OCI-LY3 (cell line): ENCODE measurements around the gene TMEM150C.

ENCODE experiments used
- H2AFZ ChIP-seq: fragments of 200-600, 300-600 bp; shearing (Covaris generic); 2 replicates; pipeline ENCODE4 v1.6.0; 2014; ENCODE audit warnings: antibody characterized with exemption, low read depth, low read length
- H3K27ac ChIP-seq: fragments of 200-600, 300-600 bp; sonication (generic); 2 replicates; pipeline ENCODE4 v1.5.1; 2014; ENCODE audit warnings: mild to moderate bottlenecking, low read length, moderate library complexity, mixed read lengths
- H3K27me3 ChIP-seq: fragments of 200-600, 300-600 bp; sonication (generic); 2 replicates; pipeline ENCODE4 v1.6.1; 2014; ENCODE audit warnings: low read depth, low read length, mixed read lengths
- H3K36me3 ChIP-seq: fragments of 200-600, 300-600 bp; sonication (generic); replicated peaks from 2 replicates; pipeline ENCODE3; 2014; ENCODE audit warnings: low read depth, low read length, mixed read lengths
- H3K4me1 ChIP-seq: fragments of 300-600, 200-600 bp; sonication (generic); 2 replicates; pipeline ENCODE4 v1.6.1; 2014; ENCODE audit warnings: low read length, mixed read lengths
- H3K4me2 ChIP-seq: fragments of 200-600, 300-600 bp; sonication (generic); 2 replicates; pipeline ENCODE4 v1.6.1; 2014; ENCODE audit warnings: low read length, mixed read lengths
- H3K4me3 ChIP-seq: fragments of 300-600, 200-600 bp; sonication (generic); 2 replicates; pipeline ENCODE4 v1.5.1; 2014; ENCODE audit warnings: antibody characterized with exemption, mild to moderate bottlenecking, low read length, moderate library complexity
- H3K79me2 ChIP-seq: fragments of 300-600, 200-600 bp; shearing (Covaris generic); 2 replicates; pipeline ENCODE4 v1.6.1; 2014; ENCODE audit warnings: mild to moderate bottlenecking, low read length, mixed read lengths
- H3K9ac ChIP-seq: fragments of 300-600, 200-600 bp; shearing (Covaris generic); 2 replicates; pipeline ENCODE4 v1.6.0; 2014; ENCODE audit warnings: mild to moderate bottlenecking, low read length, moderate library complexity
- H3K9me3 ChIP-seq: fragments of 200-600, 300-600 bp; shearing (Covaris generic); 2 replicates; pipeline ENCODE4 v1.6.1; 2014; ENCODE audit warnings: low read length, mixed read lengths; ENCODE audit not compliant: insufficient read depth
- H4K20me1 ChIP-seq: fragments of 200-600, 300-600 bp; sonication (generic); 2 replicates; pipeline ENCODE4 v1.6.1; 2016; ENCODE audit warnings: low read length, mixed read lengths; ENCODE audit not compliant: insufficient read depth
- CTCF ChIP-seq: fragments of 200-600, 300-600 bp; sonication (generic); IDR thresholded peaks from 2 replicates; pipeline ENCODE4 v1.5.1; 2014; ENCODE audit warnings: antibody characterized with exemption, low read length, low read depth
- EZH2phosphoT487 ChIP-seq: fragments of 200-600 bp; shearing (Covaris generic); IDR thresholded peaks from 2 replicates; pipeline ENCODE4 v1.6.1; 2018; ENCODE audit warnings: antibody characterized with exemption, mixed run types, low read depth

Gene TMEM150C

GRCh38 chr4:82561786-82562563 is at the start of gene TMEM150C:
Gene TMEM150C (minus strand): TSS chr4:82561988. CDS start chr4:82504657, 57,331 bp downstream.
- Histone ChIP-seq H3K27me3 (no peaks in the 10 kb centered on the region), H3K79me2 (no peaks in the 10 kb centered on the region), H4K20me1 (no peaks in the 10 kb centered on the region), H3K27ac (no peak within 1 kb of the TSS), H3K9ac (no peak within 1 kb of the TSS), H3K9me3 (no peaks in the 10 kb centered on the region), H2AFZ (no peak within 1 kb of the TSS), H3K4me2 (no peak within 1 kb of the TSS), H3K36me3 (no peaks in the 10 kb centered on the region), H3K4me1 (no peaks in the 10 kb centered on the region), H3K4me3 (no peak within 1 kb of the TSS)
- TF ChIP-seq CTCF (no peak), EZH2phosphoT487 (no peak)

GRCh38 chr4:82611527-82611926 is 49.7 kb upstream of the TMEM150C start:
- Histone ChIP-seq H3K9ac (no peak overlapping the region), H3K79me2 (no peaks in the 10 kb centered on the region), H3K36me3 (no peaks in the 10 kb centered on the region), H3K9me3 (no peaks in the 10 kb centered on the region), H2AFZ (no peak overlapping the region), H4K20me1 (no peaks in the 10 kb centered on the region), H3K27me3 (peaks cover 9% of the 10 kb centered on the region; the same call in 1 of the 2 replicates), H3K4me1 (no peaks in the 10 kb centered on the region), H3K4me3 (no peak overlapping the region), H3K27ac (no peak overlapping the region), H3K4me2 (no peak overlapping the region)
- TF ChIP-seq CTCF, result no peak
- no peak for TF ChIP-seq EZH2phosphoT487

GRCh38 chr4:82610041-82610440 is 48.3 kb upstream of the TMEM150C start:
- TF ChIP-seq EZH2phosphoT487 (no peak), CTCF (no peak)

GRCh38 chr4:82606622-82607021 is 44.8 kb upstream of the TMEM150C start:
- Histone ChIP-seq H3K4me3 (no peak overlapping the region), H3K79me2 (no peaks in the 10 kb centered on the region), H3K27ac (no peak overlapping the region), H3K27me3 (no peaks in the 10 kb centered on the region), H3K9me3 (no peaks in the 10 kb centered on the region), H3K4me2 (no peak overlapping the region), H3K9ac (no peak overlapping the region), H4K20me1 (no peaks in the 10 kb centered on the region), H2AFZ (no peak overlapping the region), H3K36me3 (no peaks in the 10 kb centered on the region), H3K4me1 (no peaks in the 10 kb centered on the region)
- TF ChIP-seq EZH2phosphoT487 (no peak), CTCF (no peak)

More at GRCh38 chr4:82610041-82610440, 48.3 kb upstream of the TMEM150C start:
- Histone ChIP-seq H4K20me1 (no peaks in the 10 kb centered on the region), H3K4me1 (no peaks in the 10 kb centered on the region), H3K36me3 (no peaks in the 10 kb centered on the region), H3K9me3 (no peaks in the 10 kb centered on the region), H3K27me3 (0 out of 2 replicates have a peak, but pooled peaks cover 5% of the 10 kb centered on the region), H3K4me3 (no peak overlapping the region), H3K4me2 (no peak overlapping the region), H3K79me2 (no peaks in the 10 kb centered on the region), H3K9ac (no peak overlapping the region), H3K27ac (no peak overlapping the region), H2AFZ (no peak overlapping the region)
